GM23248 (cell line): ENCODE data around the gene VAV2. TPM values are rescaled to one million over a fixed set of nuclear protein-coding genes. Genes with fewer than 3 reads are reported as not detected.

Experiments used
- DNase-seq: peaks from one replicate; pipeline ENCODE4 v3.0.0-alpha.2; 2015
- H2AFZ ChIP-seq: fragments of 200-600 bp; sonication (generic); 2 replicates; pipeline ENCODE4 v1.6.1; 2016; ENCODE audit warnings: antibody characterized with exemption
- H3F3A ChIP-seq: fragments of 200-600 bp; sonication (generic); 2 replicates; pipeline ENCODE4 v1.6.1; 2016; ENCODE audit warnings: mild to moderate bottlenecking, antibody characterized with exemption, mixed run types; ENCODE audit not compliant: insufficient read depth
- H3K27ac ChIP-seq: fragments of 200-600 bp; sonication (generic); 2 replicates; pipeline ENCODE4 v1.5.1; 2016; ENCODE audit warnings: mild to moderate bottlenecking
- H3K27me3 ChIP-seq: fragments of 200-600 bp; sonication (generic); replicated peaks from 2 replicates; pipeline ENCODE4 v1.6.1; 2016; ENCODE audit warnings: mild to moderate bottlenecking; ENCODE audit not compliant: insufficient read depth
- H3K36me3 ChIP-seq: fragments of 200-600 bp; sonication (generic); 2 replicates; pipeline ENCODE4 v1.6.1; 2016; ENCODE audit warnings: low read depth, mild to moderate bottlenecking
- H3K4me1 ChIP-seq: fragments of 200-600 bp; sonication (generic); 2 replicates; pipeline ENCODE4 v1.6.1; 2016; ENCODE audit warnings: mild to moderate bottlenecking; ENCODE audit not compliant: insufficient read depth
- H3K4me2 ChIP-seq: fragments of 200-600 bp; sonication (generic); one replicate; pipeline ENCODE4 v1.6.1; 2016; ENCODE audit warnings: mild to moderate bottlenecking; ENCODE audit not compliant: unreplicated experiment
- H3K4me3 ChIP-seq: fragments of 200-600 bp; sonication (generic); 2 replicates; pipeline ENCODE4 v1.5.1; 2016; ENCODE audit warnings: mild to moderate bottlenecking
- H3K79me2 ChIP-seq: fragments of 200-600 bp; sonication (generic); 2 replicates; pipeline ENCODE4 v1.6.1; 2016; ENCODE audit warnings: mild to moderate bottlenecking; ENCODE audit not compliant: insufficient read depth
- H3K9ac ChIP-seq: fragments of 200-600 bp; sonication (generic); 2 replicates; pipeline ENCODE4 v1.6.1; 2016; ENCODE audit warnings: mild to moderate bottlenecking
- H3K9me2 ChIP-seq: fragments of 200-600 bp; sonication (generic); 2 replicates; pipeline ENCODE4 v1.6.1; 2016; ENCODE audit warnings: mixed run types, mild to moderate bottlenecking, moderate library complexity; ENCODE audit not compliant: insufficient read depth
- H3K9me3 ChIP-seq: fragments of 200-600 bp; sonication (generic); one replicate; pipeline ENCODE4 v1.6.1; 2017; ENCODE audit warnings: low read depth
- H4K20me1 ChIP-seq: fragments of 200-600 bp; sonication (generic); 2 replicates; pipeline ENCODE4 v1.6.0; 2016; ENCODE audit not compliant: insufficient read depth
- EZH2 ChIP-seq: fragments of 200-600 bp; sonication (generic); IDR thresholded peaks from 2 replicates; pipeline ENCODE4 v1.6.1; 2018; ENCODE audit warnings: antibody characterized with exemption, mild to moderate bottlenecking; ENCODE audit not compliant: insufficient read depth, poor library complexity, severe bottlenecking
- EZH2phosphoT487 ChIP-seq: fragments of 200-600 bp; sonication (generic); IDR thresholded peaks from 2 replicates; pipeline ENCODE4 v1.6.1; 2018; ENCODE audit warnings: antibody characterized with exemption, moderate library complexity, mild to moderate bottlenecking, low read depth; ENCODE audit not compliant: insufficient read depth
- WGBS, 2 experiments: methylation state at CpG; one replicate each; pipeline ENCODE4 v1.1.6; 2015 to 2017; ENCODE audit warnings: low lambda C conversion rate in 2 of 2, low coverage in 1 of 2; ENCODE audit errors: missing lambda C conversion rate in 2 of 2; 5-methylcytosine and 5-hydroxymethylcytosine counted together
- in situ Hi-C: fragments of 300-500 bp; cut with MboI; formaldehyde crosslinking; loops from 2 replicates; pipeline ENCODE4 v1.15.0; 2020
- polyA plus RNA-seq: library from polyadenylated mRNA; unstranded; fragments of >200 nt; fragmentation: Nextera tagmentation; extraction: Ambion mirVana; gene quantifications from 2 replicates; pipeline ENCODE4 v1.2.1, GENCODE V29; 2016
- total RNA-seq: library from RNA; depleted of rRNA; stranded (reverse); fragments of >200 nt; shearing (Covaris generic); gene quantifications from 2 replicates; pipeline ENCODE4 v1.2.3, GENCODE V29; 2014

Gene VAV2
- total and polyA plus RNA-seq, 2 experiments from 2014 or later, result 6.7 to 9.0 TPM

- Histone ChIP-seq H3K27ac (no peak overlapping the region), H3K79me2 (no peaks in the 10 kb centered on the region), H3K4me3 (no peak overlapping the region), H3K27me3 (no peaks in the 10 kb centered on the region), H4K20me1 (no peaks in the 10 kb centered on the region), H3K4me2 (no peak overlapping the region), H3K9ac (no peak overlapping the region), H3K36me3 (no peaks in the 10 kb centered on the region), H3K9me3 (no peaks in the 10 kb centered on the region), H3K9me2 (no peaks in the 10 kb centered on the region), H2AFZ (no peak overlapping the region), H3F3A (no peaks in the 10 kb centered on the region), H3K4me1 (no peaks in the 10 kb centered on the region)
- no peak for TF ChIP-seq EZH2phosphoT487
- in situ Hi-C loops, result no loop called here
- 98 to 99% methylated on average over 9 of the region's 9 CpGs for WGBS, 2 experiments
- DNase-seq, result no peak
Measured at GRCh38 chr9:133815781-133816180, 176.3 kb downstream of the VAV2 start.

GRCh38 chr9:133814586-133815208, 177.4 kb downstream of the VAV2 start:
- Histone ChIP-seq H3K27me3 (no peaks in the 10 kb centered on the region), H3K79me2 (no peaks in the 10 kb centered on the region), H3K4me1 (no peaks in the 10 kb centered on the region), H3K4me2 (no peak overlapping the region), H2AFZ (no peak overlapping the region), H3K9me3 (no peaks in the 10 kb centered on the region), H3K4me3 (no peak overlapping the region), H4K20me1 (no peaks in the 10 kb centered on the region), H3K36me3 (no peaks in the 10 kb centered on the region), H3K9ac (no peak overlapping the region), H3K27ac (no peak overlapping the region), H3K9me2 (no peaks in the 10 kb centered on the region), H3F3A (no peaks in the 10 kb centered on the region)
- no peak for DNase-seq
- TF ChIP-seq EZH2 (no peak), EZH2phosphoT487 (no peak)
- 43 to 52% methylated on average over 25 of the region's 25 CpGs for WGBS, 2 experiments
- in situ Hi-C loops, result no loop called here

GRCh38 chr9:133813749-133814585, 178.2 kb downstream of the VAV2 start:
- no peak for DNase-seq
- in situ Hi-C loops, result no loop called here
- TF ChIP-seq EZH2 (no peak), EZH2phosphoT487 (no peak)
- H3K27me3 ChIP-seq, result no peaks in the 10 kb centered on the region
- no peak overlapping the region for H3K4me2 ChIP-seq
- no peak overlapping the region for H3K27ac ChIP-seq
- no peak overlapping the region for H3K4me3 ChIP-seq
- H3K9ac ChIP-seq, result no peak overlapping the region
- no peaks in the 10 kb centered on the region for H4K20me1 ChIP-seq
- H3K4me1 ChIP-seq, result no peaks in the 10 kb centered on the region
- no peaks in the 10 kb centered on the region for H3F3A ChIP-seq
- WGBS, 2 experiments, result 79 to 83% methylated on average over 29 of the region's 29 CpGs
- H3K79me2 ChIP-seq, result no peaks in the 10 kb centered on the region
- no peaks in the 10 kb centered on the region for H3K9me2 ChIP-seq
- H3K36me3 ChIP-seq, result no peaks in the 10 kb centered on the region; the same call in 1 of the 2 replicates
- H3K9me3 ChIP-seq, result no peaks in the 10 kb centered on the region
- H2AFZ ChIP-seq, result no peak overlapping the region

GRCh38 chr9:133812941-133813748, 179.0 kb downstream of the VAV2 start:
- Histone ChIP-seq H3K9ac (no peak overlapping the region), H3K4me3 (no peak overlapping the region), H3K27me3 (no peaks in the 10 kb centered on the region), H3K4me1 (no peaks in the 10 kb centered on the region), H3K9me3 (no peaks in the 10 kb centered on the region), H2AFZ (no peak overlapping the region), H3F3A (no peaks in the 10 kb centered on the region), H4K20me1 (no peaks in the 10 kb centered on the region), H3K36me3 (no peaks in the 10 kb centered on the region; the same call in 1 of the 2 replicates), H3K9me2 (no peaks in the 10 kb centered on the region), H3K4me2 (no peak overlapping the region), H3K79me2 (no peaks in the 10 kb centered on the region), H3K27ac (no peak overlapping the region)
- WGBS, 2 experiments, result 91 to 94% methylated on average over 26 of the region's 26 CpGs
- in situ Hi-C loops, result no loop called here
- no peak for DNase-seq
- no peak for TF ChIP-seq EZH2phosphoT487
- TF ChIP-seq EZH2, result no peak
